ENCODE measurements around the gene CAMP. TPM values are rescaled to one million over a fixed set of nuclear protein-coding genes. Genes with fewer than 3 reads are reported as not detected.
A peak's percentile ranks its signal among the peaks of the same experiment; 100 is the strongest.

The CAMP gene
- total RNA-seq, 1 experiment from 2014 or later = not detected

DNA sequence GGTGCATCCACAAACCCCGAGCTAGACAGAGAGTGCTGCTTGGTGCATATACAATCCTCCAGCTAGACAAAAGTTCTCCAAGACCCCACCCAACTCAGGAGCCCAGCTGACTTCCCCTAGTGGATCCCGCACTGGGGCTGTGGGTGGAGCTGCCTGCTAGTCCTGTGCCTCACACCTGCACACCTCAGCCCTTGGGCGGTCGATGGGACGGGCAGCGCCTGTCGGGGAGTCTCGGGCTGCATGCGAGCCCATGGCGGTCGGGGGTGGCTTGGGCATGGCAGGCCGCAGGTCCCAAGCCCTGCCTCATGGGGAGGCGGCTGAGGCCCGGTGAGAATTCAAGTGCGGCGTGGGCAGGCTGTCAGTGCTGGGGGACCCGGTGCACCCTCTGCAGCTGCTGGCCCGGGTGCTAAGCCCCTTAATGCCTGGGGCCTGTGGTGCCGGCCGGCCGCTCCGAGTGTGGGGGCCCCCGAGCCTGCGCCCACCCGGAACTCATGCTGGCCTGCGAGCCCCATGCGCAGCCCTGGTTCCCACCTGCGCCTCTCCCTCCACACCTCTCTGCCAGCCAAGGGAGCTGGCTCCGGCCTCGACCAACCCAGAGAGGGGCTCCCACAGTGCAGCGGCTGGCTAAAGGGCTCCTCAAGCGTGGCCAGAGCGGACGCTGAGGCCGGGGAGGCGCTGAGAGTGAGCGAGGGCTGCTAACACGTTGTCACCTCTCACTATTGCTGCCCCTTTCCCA is 48.6 kb downstream of the CAMP start:
- ChIA-PET POLR2A (ENCODE audit: low non-redundant PET) (no interaction called here), CTCF (interaction anchor here (0.9 kb wide), 1 partner anchor 164 kb away, joined by 3 read pairs; no protein-coding TSS in a partner anchor)
- H3K4me3 ChIP-seq (ENCODE audit: low read depth, low read length, poor library complexity, severe bottlenecking) = no peak overlapping the region
- H3K4me1 ChIP-seq (ENCODE audit: insufficient read depth, low read length, poor library complexity, severe bottlenecking) = peaks cover 7% of the 10 kb centered on the region
- H3K36me3 ChIP-seq (ENCODE audit: insufficient read depth, low read length, poor library complexity, severe bottlenecking) = peaks cover 6% of the 10 kb centered on the region
- no peaks in the 10 kb centered on the region for H3K27me3 ChIP-seq (replicated peaks; ENCODE audit: insufficient read depth, low read depth, low read length, poor library complexity)
- H3K9me3 ChIP-seq (ENCODE audit: low read depth, low read length, poor library complexity, severe bottlenecking) = no peaks in the 10 kb centered on the region
- intact Hi-C loops (cut with micrococcal nuclease; ENCODE audit: unreplicated experiment) = loop anchor here (5.0 kb wide), 1 partner anchor 160 kb away; the partner anchor contains the start of gene PLXNB1
- DNase-seq (ENCODE audit: low spot score) = no peak
- no peak for TF ChIP-seq EZH2 (IDR thresholded peaks at IDR 0.05; ENCODE audit: borderline replicate concordance, low read depth, low read length, poor library complexity, severe bottlenecking)
- TF ChIP-seq, protein P1, sequence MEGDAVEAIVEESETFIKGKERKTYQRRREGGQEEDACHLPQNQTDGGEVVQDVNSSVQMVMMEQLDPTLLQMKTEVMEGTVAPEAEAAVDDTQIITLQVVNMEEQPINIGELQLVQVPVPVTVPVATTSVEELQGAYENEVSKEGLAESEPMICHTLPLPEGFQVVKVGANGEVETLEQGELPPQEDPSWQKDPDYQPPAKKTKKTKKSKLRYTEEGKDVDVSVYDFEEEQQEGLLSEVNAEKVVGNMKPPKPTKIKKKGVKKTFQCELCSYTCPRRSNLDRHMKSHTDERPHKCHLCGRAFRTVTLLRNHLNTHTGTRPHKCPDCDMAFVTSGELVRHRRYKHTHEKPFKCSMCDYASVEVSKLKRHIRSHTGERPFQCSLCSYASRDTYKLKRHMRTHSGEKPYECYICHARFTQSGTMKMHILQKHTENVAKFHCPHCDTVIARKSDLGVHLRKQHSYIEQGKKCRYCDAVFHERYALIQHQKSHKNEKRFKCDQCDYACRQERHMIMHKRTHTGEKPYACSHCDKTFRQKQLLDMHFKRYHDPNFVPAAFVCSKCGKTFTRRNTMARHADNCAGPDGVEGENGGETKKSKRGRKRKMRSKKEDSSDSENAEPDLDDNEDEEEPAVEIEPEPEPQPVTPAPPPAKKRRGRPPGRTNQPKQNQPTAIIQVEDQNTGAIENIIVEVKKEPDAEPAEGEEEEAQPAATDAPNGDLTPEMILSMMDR (conservative IDR thresholded peaks at IDR 0.05; ENCODE audit: low read depth, low read length) = no peak
- H3K27ac ChIP-seq (ENCODE audit: low read depth, low read length, poor library complexity, severe bottlenecking) = no peak overlapping the region
- no TSS peak for BruUV-seq (replicated peaks)

DNA sequence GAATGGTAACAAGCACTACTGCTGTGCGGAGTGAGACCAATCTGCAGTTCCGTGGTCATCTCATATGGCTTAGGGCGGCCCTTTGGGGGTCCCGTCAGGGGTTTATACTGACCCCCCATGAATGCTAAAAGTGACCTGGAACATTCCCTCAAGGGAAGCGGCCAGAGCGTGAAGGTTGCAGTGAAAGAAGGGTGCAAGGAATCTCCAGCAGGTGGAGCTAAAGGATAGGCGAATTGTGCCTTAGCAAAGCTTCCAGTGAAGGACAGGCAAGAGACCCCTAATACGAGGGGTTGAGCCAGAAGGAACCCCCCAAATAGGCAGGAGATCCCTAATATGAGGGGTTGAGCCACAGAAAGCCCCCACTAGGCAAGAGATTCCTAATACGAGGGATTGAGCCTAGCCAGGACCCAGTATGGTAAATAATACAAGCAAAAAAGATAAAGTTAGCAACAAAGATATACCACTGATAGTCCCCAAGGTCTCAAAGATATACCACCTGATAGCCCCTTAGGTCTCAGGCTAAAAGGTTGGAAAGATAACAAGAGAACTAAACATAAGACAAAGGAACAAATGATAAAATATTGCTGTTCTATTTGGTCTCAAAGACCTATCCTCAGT is 50.4 kb downstream of the CAMP start:
- TF ChIP-seq, protein P1 (conservative IDR thresholded peaks at IDR 0.05; ENCODE audit: low read depth, low read length) = peak; percentile 60
- TF ChIP-seq EZH2 (IDR thresholded peaks at IDR 0.05; ENCODE audit: borderline replicate concordance, low read depth, low read length, poor library complexity, severe bottlenecking) = no peak
- intact Hi-C loops (cut with micrococcal nuclease; ENCODE audit: unreplicated experiment) = loop anchor here (5.0 kb wide), 1 partner anchor 159 kb away; the partner anchor contains the start of gene PLXNB1
- Histone ChIP-seq H3K4me1 (ENCODE audit: insufficient read depth, low read length, poor library complexity, severe bottlenecking) (no peaks in the 10 kb centered on the region), H3K27ac (ENCODE audit: low read depth, low read length, poor library complexity, severe bottlenecking) (no peak overlapping the region), H3K9me3 (ENCODE audit: low read depth, low read length, poor library complexity, severe bottlenecking) (no peaks in the 10 kb centered on the region), H3K4me3 (ENCODE audit: low read depth, low read length, poor library complexity, severe bottlenecking) (no peak overlapping the region), H3K27me3 (replicated peaks; ENCODE audit: insufficient read depth, low read depth, low read length, poor library complexity) (no peaks in the 10 kb centered on the region), H3K36me3 (ENCODE audit: insufficient read depth, low read length, poor library complexity, severe bottlenecking) (peaks cover under 1% of the 10 kb centered on the region)
- CTCF ChIA-PET = interaction anchor here (1.0 kb wide), 2 partner anchors 127 to 163 kb away, joined by 3 to 11 read pairs; no protein-coding TSS in a partner anchor
- POLR2A ChIA-PET (ENCODE audit: low non-redundant PET) = no interaction called here
- BruUV-seq (replicated peaks) = no TSS peak
- DNase-seq (ENCODE audit: low spot score) = peak; percentile 47

DNA sequence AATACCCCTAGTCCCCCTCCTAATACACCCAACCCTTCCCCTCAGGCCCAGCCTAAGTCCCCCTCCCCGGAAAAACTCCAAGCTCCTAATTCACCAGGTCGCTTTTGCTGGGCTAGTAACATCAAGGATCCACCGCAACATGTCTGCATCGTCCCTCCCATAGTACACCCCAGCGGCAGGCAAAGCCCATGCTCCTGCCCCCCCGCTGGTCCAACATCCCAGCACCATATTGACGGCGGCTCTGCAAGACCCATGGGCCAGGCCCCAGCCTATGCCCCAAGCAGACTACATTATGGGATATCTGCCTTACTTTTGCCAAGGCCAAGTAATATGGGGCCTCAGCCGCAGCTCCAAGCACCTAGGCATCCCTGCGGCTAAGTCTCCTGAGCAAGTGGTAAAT is 51.2 kb downstream of the CAMP start:
- H3K27me3 ChIP-seq (replicated peaks; ENCODE audit: insufficient read depth, low read depth, low read length, poor library complexity) = no peaks in the 10 kb centered on the region
- H3K4me3 ChIP-seq (ENCODE audit: low read depth, low read length, poor library complexity, severe bottlenecking) = no peak overlapping the region
- intact Hi-C loops (cut with micrococcal nuclease; ENCODE audit: unreplicated experiment) = loop anchor here (5.0 kb wide), 1 partner anchor 158 kb away; the partner anchor contains the start of gene PLXNB1
- no TSS peak for BruUV-seq (replicated peaks)
- CTCF ChIA-PET = no interaction called here
- TF ChIP-seq, protein P1 (conservative IDR thresholded peaks at IDR 0.05; ENCODE audit: low read depth, low read length) = no peak
- TF ChIP-seq EZH2 (IDR thresholded peaks at IDR 0.05; ENCODE audit: borderline replicate concordance, low read depth, low read length, poor library complexity, severe bottlenecking) = no peak
- DNase-seq (ENCODE audit: low spot score) = no peak
- POLR2A ChIA-PET (ENCODE audit: low non-redundant PET) = no interaction called here
- no peak overlapping the region for H3K27ac ChIP-seq (ENCODE audit: low read depth, low read length, poor library complexity, severe bottlenecking)
- no peaks in the 10 kb centered on the region for H3K36me3 ChIP-seq (ENCODE audit: insufficient read depth, low read length, poor library complexity, severe bottlenecking)
- H3K4me1 ChIP-seq (ENCODE audit: insufficient read depth, low read length, poor library complexity, severe bottlenecking) = no peaks in the 10 kb centered on the region
- no peaks in the 10 kb centered on the region for H3K9me3 ChIP-seq (ENCODE audit: low read depth, low read length, poor library complexity, severe bottlenecking)

Small RNA genes lying within 50 kb of the gene (microRNA-seq; reads per million reads assigned to microRNA genes)
- gene MIR4443 = 17.3 reads per million, percentile 40 among the genes with 10 or more reads in this experiment

Other genes starting within 250 kb of the CAMP start
- gene MAP4, start 207.1 kb upstream of the CAMP start, total RNA-seq (2021) = 105 and 110 TPM in 2 replicates
- gene CDC25A, start 35.1 kb upstream of the CAMP start, total RNA-seq (2021) = 29.5 and 34.6 TPM in 2 replicates
- 25.6 and 26.7 TPM in 2 replicates for gene ZNF589, start 17.6 kb downstream of the CAMP start, total RNA-seq (2021)
- 12.0 and 13.5 TPM in 2 replicates for gene NME6, start 77.9 kb downstream of the CAMP start, total RNA-seq (2021)
- gene SPINK8, start 110.2 kb downstream of the CAMP start, total RNA-seq (2021) = not detected in 2 replicates
- 0.55 and 0.60 TPM in 2 replicates for gene FBXW12, start 148.7 kb downstream of the CAMP start, total RNA-seq (2021)
- 24.6 and 38.0 TPM in 2 replicates for gene PLXNB1, start 206.6 kb downstream of the CAMP start, total RNA-seq (2021)
- 11.7 and 11.8 TPM in 2 replicates for gene CCDC51, start 216.6 kb downstream of the CAMP start, total RNA-seq (2021)
- gene TMA7, start 216.8 kb downstream of the CAMP start, total RNA-seq (2021) = 118 and 152 TPM in 2 replicates
- 9.5 and 9.7 TPM in 2 replicates for gene ATRIP, start 223.2 kb downstream of the CAMP start, total RNA-seq (2021)